NCI-H2196 (cell line): ENCODE measurements around the gene IREB2.
A peak's percentile ranks its signal among the peaks of the same experiment; 100 is the strongest.
"Not testable (repeated sequence)": the region's sequence is repeated elsewhere in the genome, so short reads cannot be mapped to it uniquely, and the experiment has no call there.

ENCODE experiments used
- DNase-seq: peaks from one replicate; lab custom pipeline; 2025; ENCODE audit not compliant: unreplicated experiment; lab: John Stamatoyannopoulos, UW

Gene IREB2

DNA sequence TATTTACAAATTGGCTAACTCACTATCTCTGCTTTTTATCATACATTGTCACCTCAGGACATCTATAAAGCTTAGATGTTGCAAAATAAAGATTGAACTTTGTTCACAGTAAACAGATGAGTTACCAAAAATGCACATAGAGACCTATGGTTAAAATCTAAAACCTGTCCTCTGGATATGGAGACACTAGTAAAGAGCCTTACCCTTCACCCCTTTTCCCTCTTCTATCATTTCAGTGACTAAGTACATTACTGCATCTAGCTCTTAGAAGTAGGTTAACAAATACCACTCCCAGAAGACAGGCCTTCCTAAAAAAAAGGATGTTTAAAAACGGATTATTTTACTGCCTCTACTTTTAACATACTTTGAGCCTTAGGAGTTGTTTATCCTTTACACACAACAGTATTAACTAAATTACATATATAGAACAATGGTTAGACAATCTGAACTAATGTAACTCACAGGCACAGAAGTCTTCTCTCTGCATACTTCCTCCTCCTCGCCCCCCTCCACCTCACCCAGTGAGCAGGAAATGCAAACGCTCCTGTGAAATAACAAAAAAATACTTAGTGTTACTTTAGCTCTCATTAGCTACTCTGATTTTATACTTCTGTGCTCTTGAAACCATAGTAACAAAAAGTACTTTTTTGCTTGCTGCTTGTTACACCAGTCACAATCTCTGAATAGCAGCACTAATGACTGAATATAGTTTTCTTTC is 23.3 kb downstream of the IREB2 start:
- DNase-seq, result no peak

DNA sequence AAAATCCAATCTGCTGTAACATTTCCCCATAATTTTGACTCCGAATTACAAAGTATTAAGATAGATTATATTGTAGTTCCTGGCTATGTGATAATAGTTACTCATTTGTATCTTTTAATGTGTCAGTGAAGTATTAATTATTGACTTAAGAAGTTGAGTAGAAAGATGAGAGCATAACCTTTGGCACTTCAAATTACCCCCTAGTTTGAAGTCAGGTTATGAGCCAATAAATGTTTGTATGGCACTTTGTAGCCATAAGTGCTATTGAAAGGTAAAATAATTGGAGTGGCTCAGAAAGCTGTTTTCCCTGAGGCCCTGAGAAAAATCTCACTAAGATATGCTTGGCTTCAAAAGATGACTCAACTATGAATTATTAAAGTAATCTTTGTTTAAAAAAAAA is 31.0 kb downstream of the IREB2 start:
- no peak for DNase-seq

DNA sequence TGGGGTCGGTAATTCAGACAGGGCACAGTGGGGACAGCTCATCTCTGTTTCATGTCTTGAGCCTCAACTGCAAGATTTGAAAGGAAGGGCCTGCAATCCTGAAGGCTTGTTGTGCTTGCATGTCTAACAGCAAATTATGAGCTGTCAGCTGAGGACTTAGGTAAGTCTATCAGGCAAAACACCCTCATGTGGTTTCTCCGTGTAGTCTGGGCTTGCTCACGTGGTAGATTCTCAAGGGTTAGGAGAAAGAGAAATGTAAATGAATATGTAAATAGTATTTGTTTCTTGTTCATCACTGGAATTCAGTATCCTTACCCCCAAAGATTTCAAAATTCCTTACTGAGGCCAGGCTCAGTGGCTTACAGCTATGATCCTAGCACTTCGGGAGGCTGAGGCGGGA is 39.3 kb downstream of the IREB2 start:
- DNase-seq, result no peak

DNA sequence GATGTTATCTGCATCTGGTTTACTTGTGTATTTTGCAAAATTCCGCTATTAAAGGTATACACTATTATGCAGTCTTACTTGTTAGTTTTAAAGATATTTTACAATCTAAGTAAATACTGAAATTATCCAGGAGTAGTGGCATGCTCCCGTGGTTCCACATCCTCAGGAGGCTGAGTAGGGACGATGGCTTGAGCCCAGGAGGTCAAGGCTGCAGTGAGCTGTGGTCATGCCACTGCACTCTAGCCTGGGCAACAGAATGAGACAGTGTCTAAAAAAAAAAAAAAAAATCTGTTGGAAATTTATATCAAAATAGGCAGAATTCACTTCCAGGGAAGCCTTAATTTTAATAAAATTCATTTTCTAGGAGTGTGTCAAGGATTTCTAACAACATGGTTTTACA is 41.6 kb downstream of the IREB2 start:
- no peak for DNase-seq

DNA sequence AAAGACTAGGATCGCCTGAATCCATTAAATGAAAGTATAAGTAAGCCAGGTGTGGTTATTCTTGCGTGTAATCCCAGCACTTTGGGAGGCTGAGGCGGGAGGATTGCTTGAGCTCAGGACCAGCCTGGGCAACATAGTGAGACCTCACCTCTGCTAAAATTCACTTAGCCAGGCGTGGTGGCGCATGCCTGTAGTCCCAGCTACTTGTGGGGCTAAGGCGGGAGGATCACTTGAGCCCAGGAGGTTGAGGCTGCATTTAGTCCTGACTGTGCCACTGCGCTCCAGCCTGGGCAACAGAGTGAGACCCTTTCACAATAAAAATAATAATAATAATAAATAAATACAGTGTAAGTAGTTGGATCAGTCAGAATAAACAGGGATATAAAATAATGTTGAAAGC is 43.9 kb downstream of the IREB2 start:
- DNase-seq, result no peak

DNA sequence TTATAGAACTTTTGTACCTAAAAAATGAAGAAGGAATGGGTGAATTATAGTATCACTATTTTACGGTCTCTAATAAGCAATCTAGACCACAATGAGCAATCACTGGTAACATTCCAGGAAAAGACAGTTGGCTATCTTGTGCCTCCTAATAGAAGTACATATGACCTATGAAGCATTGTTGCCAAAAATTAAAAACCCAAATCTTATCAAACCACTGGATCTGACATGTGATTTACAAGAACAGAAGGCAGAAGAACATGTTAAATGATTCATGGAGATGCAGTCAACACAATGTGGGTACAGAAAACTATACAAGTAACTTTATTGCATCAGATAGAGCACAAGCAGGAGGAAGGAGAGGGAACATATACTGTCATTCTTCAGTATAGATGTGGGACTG is 54.9 kb downstream of the IREB2 start:
- no peak for DNase-seq

DNA sequence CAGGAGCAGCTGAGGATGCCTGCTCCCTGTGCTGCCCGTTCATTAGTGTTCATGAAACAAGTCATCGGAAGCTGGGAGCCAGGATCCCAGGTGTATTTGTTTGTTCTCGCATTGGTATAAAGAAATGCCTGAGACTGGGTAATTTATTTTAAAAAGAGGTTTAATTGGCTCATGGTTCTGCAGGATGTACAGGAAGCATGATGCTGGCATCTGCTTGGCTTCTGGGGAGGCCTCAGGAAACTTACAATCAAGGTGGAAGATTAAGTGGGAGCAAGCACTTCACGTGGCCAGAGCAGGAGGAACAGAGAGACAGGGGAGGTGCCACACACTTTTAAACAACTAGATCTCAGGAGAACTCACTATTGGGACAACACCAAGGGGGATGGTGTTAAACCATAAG is 63.8 kb downstream of the IREB2 start:
- DNase-seq, result no peak

DNA sequence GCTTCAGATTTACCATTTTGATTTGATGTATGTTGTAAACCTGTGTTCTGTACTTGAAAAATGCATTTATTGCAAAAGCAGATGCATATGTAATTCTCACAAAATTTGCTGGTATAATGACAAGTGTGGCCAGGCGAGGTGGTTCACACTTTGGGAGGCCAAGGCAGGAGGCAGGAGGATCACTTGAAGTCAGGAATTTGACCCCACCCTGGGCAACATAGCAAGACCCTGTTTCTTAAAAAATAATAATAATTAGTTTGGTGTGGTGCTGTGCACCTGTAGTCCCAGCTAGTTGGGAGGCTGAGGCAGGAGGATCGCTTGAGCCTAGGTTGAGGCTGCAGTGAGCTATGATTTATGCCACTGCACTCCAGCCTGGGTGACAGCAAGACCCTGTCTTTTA is 64.6 kb downstream of the IREB2 start:
- no peak for DNase-seq

DNA sequence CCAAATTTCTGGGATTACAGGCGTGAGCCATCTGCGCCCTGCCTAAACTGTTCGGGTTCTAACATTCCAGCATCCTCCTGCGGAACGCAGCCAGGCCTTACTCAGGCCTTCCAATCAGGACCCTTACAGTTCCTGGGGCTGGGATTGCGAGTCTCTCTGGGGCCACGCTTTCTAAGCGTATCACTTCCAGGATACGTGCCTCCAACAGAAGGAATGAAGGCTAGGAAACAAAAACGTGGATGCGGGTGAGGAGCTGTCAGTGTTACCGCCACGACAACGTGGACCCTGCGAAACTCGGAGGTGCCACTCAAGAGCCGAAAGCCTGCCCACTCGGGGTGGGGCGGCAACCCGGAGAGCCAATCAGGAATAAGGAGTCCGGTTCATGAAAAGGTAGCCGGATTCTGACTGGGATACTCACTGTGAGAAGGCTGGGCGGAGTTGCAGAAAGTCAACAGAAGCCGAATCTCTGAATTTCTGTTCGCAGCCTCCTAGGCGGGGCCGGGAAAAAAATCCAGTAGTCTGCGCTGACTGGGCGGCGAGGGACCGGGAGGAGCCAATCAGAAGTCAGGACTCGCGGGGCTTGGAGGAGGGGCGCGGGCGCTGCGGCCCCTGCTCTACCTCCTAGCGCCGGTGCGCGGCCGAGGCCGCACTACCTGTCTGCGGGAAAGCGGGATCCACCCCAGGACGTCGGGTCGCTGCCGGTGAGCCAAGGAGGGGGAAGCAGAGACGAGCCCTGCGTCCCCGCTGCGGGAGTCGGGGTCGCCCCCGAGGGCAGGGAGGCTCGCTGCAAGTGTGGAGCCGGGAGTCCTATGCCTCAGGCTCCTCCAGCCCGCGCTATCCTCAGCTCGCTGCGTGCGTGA is 69.2 kb downstream of the IREB2 start, which contains the start of gene HYKK:
TSS of gene HYKK (plus strand) at position 607 of the 860 bp plus-strand sequence. CDS start 5,512 bp downstream, outside the sequence.
- DNase-seq, result peak; percentile 89

DNA sequence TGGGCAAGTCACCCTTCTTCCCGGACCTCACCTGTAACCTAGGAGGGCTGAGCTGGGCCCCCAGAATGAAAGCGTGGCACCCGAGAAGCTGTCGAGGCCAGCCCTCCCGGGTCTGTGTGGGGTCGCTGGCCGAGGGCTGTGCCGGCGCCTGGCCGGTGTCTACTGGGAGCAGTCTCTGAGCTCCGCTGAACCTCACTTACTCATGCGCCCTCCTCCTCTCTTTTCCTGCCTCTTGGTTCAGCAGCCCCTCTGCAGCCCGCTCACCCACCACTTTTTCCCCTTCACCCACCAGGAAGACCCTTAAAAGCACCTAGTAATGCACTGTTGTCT is 69.8 kb downstream of the IREB2 start:
- DNase-seq, result no peak

DNA sequence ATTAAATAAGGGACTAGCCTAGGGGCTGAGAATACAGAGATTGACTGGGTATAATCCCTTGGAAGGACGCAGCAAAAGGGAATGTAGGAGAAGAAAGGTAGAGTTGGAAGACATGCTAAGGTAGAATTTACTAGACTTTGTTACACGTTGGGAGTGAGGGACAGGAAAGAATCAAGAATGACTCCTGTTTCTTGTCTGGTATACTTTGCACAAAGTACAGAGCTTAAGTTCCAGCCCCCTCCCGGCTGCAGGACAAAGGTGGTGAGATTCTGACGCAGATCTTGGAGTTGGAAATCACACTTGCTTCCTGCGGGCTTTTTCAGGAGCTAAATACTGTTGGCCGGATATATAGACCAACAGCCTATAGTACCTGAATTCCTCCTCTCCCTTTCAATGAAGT is 70.3 kb downstream of the IREB2 start:
- no peak for DNase-seq

DNA sequence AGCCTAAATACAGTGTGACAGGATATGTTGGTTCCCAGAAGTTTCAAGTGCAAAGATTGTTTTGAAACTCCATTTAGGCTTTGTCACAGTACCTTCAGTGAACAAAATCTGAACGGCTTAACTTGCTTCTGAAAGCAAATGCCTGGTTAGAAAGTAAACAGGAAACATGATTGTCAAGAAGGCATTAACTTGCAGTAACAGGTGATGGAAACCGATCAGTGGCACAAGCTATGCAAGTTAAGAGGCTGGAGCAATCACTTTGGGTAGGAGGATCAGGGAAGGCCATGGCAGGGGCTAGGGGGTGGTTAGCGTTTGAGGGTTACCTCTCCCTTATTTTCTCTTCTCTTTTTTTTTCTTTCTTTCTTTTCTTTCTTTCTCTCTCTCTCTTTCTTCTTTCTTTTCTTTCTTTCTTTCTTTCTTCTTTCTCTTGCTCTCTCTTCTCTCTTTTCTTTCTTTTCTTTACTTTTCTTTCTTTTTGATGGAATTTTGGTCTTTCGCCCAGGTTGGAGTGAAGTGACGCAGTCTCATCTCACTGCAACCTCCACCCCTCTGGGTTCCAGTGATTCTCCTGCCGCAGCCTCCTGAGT is 71.8 kb downstream of the IREB2 start:
- no peak for DNase-seq

DNA sequence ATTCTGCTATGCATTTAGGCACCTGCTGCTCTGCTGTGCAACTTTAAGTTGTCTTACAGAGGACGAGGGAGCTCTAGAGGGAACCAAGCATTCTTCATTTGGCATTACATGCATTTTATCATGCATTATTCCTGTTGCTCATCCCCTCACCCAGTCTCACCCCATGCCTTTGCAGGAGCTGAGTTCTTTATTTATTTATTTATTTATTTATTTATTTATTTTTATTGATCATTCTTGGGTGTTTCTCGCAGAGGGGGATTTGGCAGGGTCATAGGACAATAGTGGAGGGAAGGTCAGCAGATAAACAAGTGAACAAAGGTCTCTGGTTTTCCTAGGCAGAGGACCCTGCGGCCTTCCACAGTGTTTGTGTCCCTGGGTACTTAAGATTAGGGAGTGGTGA is 82.0 kb downstream of the IREB2 start:
- not testable (repeated sequence) for DNase-seq

DNA sequence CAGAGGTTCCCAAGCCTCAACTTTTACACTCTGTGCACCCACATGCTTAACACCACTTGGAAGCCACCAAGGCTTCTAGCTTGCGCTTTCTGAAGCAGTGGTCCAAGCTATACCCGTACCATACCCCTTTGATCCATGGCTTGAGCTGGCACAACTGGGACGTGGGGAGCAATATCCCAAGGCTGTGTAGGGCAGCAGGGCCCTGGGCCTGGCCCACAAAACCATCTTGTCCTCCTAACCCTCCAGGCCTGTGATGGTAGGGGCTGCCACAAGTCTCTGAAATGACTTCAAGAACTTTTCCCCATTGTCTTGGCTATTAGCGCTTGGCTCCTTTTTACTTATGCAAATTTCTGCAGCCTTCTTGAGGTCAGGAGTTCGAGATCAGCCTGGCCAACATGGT is 86.2 kb downstream of the IREB2 start:
- DNase-seq, result no peak

DNA sequence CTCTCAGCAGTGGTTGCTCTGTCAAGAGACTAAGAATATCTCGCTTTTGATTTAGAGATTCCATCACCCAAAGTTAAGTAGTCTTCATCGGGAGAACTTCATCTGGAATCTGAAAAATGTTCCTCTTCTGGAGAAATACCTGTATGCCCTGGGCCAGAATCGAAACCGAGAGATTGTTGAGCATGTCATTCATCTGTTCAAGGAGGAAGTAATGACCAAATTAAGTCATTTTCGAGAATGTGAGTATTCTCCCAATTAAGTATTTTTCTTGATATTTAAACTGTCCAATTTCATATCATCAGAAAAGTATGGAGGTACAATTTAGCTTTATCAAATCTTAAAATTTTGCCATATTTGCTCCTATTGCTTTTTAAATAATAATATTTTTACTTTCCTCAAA is 89.3 kb downstream of the IREB2 start:
- no peak for DNase-seq

DNA sequence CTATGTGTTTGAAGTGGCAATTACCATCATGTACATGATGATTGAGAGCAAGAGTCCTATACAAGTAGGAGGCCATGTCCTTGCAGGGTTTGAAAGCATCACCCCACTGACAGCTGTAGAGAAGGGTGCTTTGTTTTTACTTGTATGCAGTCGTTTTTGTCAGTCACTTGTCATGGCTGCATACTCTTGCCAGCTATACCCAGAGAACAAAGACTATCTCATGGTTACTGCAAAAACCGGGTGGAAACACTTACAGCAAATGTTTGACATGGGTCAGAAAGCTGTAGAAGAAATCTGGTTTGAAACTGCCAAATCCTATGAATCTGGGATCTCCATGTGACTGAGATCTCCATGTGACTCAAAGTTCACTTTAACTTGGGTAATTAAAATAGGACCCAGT is 95.3 kb downstream of the IREB2 start:
- DNase-seq, result no peak

DNA sequence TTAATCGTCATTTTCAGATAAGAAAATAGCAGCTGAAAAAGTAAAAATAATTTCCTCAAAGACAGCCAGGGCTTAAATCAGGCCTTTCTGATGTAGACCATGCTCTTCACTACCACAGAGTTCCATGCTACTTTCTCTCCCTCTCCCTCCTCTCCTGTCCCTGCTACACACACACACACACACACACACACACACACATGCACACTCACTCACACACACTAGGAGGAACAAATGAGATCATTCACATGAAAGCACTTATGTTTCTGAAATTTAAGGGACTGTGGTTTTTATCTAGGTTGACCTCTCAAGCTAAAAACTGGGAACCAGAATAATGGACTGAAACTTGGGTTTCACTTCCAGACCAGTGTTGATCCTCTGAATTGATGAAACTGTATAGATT is 98.1 kb downstream of the IREB2 start:
- no peak for DNase-seq

DNA sequence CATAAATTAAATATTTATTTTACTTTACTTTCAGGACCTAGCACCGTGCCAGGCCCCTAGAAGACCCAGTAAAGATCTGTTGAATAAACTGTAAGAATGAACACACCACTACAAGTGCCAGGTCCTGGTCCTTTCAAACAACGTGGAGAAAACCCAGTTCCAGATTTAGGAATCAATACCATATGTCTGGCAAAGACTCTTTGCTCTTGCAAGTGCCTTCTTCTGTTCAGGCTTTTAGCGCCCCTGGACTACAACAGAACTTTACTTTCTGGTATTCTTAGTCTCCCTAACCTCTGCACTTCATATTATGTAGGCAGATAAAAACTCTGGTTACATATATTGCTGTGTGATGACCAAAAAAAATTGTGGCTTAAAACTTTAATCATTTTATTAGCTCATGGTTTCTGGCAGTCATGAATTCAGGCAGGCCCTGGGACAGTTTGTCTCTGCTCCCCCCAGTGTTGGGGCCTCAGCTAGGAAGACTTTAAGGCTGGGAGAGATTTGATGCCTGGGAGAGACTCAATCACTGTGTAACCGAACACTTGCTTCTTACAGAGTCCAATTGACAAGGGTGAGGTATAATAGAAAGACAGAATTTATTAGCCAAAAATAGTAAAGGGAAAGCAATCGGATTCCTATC is 99.4 kb downstream of the IREB2 start:
- DNase-seq, result no peak

DNA sequence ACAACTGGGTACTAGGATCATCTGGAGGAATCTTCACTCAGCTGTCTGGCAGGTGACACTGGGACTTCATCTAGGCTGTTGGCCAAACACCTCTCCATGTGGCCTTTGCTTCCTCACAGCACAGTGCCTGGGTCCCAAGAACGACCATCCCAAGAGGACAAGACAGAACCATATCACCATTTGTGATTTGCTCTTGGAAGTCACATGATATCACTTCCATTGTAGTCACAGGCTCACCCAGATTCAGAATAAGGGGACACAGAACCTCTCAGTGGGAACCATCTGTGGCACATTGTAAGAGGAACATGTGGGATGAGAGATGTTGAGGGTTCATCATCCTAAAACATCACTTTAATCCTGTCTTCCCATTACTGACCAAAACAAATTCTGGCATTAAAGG is 100.3 kb downstream of the IREB2 start:
- no peak for DNase-seq

DNA sequence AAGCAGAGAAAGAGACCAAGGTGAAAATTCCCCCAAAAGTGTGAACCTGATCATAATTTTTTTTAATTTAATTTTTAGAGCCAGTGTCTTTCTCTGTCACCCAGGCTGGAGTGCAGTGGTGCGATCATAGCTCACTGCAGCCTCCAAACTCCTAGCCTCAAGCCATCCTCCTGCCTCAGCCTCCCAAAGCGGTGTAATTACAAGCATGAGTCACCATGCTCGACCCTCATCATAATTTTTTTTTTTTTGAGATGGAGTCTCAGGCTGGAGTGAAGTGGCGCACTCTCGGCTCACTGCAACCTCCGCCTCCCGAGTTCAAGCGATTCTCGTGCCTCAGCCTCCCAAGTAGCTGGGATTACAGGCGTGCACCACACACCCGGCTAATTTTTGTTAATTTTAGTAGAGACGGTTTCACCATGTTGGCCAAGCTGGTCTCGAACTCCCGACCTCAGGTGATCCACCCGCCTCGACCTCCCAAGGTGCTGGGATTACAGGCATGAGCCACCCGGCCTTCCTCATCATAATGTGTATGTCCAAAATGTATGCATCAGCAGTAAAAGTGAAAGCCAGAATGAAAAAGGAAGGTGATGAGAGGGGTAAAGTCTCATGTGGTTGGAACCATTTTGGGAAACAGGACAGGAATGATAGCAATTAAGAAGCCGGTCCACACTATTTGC is 101.6 kb downstream of the IREB2 start:
- not testable (repeated sequence) for DNase-seq
